ENCODE results near the gene SERTAD2. TPM values are rescaled to one million over a fixed set of nuclear protein-coding genes. Genes with fewer than 3 reads are reported as not detected.

The SERTAD2 gene
- polyA plus RNA-seq, 1 experiment = 6.2 TPM

- ChIA-PET POLR2A (no interaction called here), CTCF (interaction anchor here (0.6 kb wide), 1 partner anchor 12 kb away, joined by 3 read pairs; no protein-coding TSS in a partner anchor)
- TF ChIP-seq, protein P1, sequence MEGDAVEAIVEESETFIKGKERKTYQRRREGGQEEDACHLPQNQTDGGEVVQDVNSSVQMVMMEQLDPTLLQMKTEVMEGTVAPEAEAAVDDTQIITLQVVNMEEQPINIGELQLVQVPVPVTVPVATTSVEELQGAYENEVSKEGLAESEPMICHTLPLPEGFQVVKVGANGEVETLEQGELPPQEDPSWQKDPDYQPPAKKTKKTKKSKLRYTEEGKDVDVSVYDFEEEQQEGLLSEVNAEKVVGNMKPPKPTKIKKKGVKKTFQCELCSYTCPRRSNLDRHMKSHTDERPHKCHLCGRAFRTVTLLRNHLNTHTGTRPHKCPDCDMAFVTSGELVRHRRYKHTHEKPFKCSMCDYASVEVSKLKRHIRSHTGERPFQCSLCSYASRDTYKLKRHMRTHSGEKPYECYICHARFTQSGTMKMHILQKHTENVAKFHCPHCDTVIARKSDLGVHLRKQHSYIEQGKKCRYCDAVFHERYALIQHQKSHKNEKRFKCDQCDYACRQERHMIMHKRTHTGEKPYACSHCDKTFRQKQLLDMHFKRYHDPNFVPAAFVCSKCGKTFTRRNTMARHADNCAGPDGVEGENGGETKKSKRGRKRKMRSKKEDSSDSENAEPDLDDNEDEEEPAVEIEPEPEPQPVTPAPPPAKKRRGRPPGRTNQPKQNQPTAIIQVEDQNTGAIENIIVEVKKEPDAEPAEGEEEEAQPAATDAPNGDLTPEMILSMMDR (IDR thresholded peaks at IDR 0.05; ENCODE audit: insufficient read depth, low read depth, low read length) = no peak
- no peaks in the 10 kb centered on the region for H3K27me3 ChIP-seq (ENCODE audit: control insufficient read depth, insufficient read depth, low read length)
- no peak overlapping the region for H3K4me3 ChIP-seq (ENCODE audit: low read depth, low read length)
- peaks cover 14% of the 10 kb centered on the region for H3K36me3 ChIP-seq (ENCODE audit: control insufficient read depth, insufficient read depth, low read length)
- no peak for DNase-seq (ENCODE audit: low read depth)
Observed at GRCh38 chr2:64631771-64632170, 21.9 kb downstream of the SERTAD2 start.

- Histone ChIP-seq H3K36me3 (ENCODE audit: control insufficient read depth, insufficient read depth, low read length) (peaks cover 5% of the 10 kb centered on the region), H3K4me3 (ENCODE audit: low read depth, low read length) (no peak overlapping the region), H3K27me3 (ENCODE audit: control insufficient read depth, insufficient read depth, low read length) (no peaks in the 10 kb centered on the region)
- TF ChIP-seq, protein P1 (IDR thresholded peaks at IDR 0.05; ENCODE audit: insufficient read depth, low read depth, low read length) = no peak
- DNase-seq (ENCODE audit: low read depth) = no peak
- ChIA-PET CTCF (interaction anchor here (0.8 kb wide), 1 partner anchor 242 kb away, joined by 4 read pairs; no protein-coding TSS in a partner anchor), POLR2A (no interaction called here)
Observed at GRCh38 chr2:64630752-64631151, 23.0 kb downstream of the SERTAD2 start.

GRCh38 chr2:64629875-64630274, 23.8 kb downstream of the SERTAD2 start:
- Histone ChIP-seq H3K36me3 (ENCODE audit: control insufficient read depth, insufficient read depth, low read length) (peaks cover 3% of the 10 kb centered on the region), H3K27me3 (ENCODE audit: control insufficient read depth, insufficient read depth, low read length) (no peaks in the 10 kb centered on the region), H3K4me3 (ENCODE audit: low read depth, low read length) (no peak overlapping the region)
- no peak for DNase-seq (ENCODE audit: low read depth)
- CTCF ChIA-PET = interaction anchor here (0.9 kb wide), 1 partner anchor 20 kb away, joined by 3 read pairs; no protein-coding TSS in a partner anchor
- POLR2A ChIA-PET = no interaction called here
- TF ChIP-seq, protein P1 (IDR thresholded peaks at IDR 0.05; ENCODE audit: insufficient read depth, low read depth, low read length) = no peak

DNA sequence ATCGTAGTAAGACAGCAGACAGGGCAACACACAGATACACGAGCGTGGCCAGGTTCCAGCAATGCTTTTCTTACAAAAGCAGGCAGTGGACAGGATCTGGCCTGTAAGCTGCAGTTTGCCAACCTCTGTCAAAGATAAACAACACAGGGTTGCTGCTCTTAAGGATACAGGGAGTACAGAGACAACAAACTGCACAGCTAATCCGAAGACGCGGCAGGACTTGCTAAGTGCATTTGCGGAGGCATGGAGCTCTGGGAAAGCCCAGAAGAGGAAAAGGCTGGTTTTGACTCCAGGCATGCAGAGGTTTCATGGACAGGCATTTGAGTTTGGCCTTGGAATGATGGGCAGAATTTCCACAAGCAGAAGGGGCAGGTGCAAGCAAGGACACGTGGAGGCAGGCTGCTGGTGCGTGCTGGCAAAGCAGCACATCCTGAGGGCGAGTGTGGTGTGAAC, 24.4 kb downstream of the SERTAD2 start:
- peaks cover 3% of the 10 kb centered on the region for H3K36me3 ChIP-seq (ENCODE audit: control insufficient read depth, insufficient read depth, low read length)

GRCh38 chr2:64627860-64628841, 25.6 kb downstream of the SERTAD2 start:
- TF ChIP-seq, protein P1 (IDR thresholded peaks at IDR 0.05; ENCODE audit: insufficient read depth, low read depth, low read length) = no peak
- peaks cover 3% of the 10 kb centered on the region for H3K36me3 ChIP-seq (ENCODE audit: control insufficient read depth, insufficient read depth, low read length)
- peaks cover 2% of the 10 kb centered on the region for H3K27me3 ChIP-seq (ENCODE audit: control insufficient read depth, insufficient read depth, low read length)
- POLR2A ChIA-PET = no interaction called here
- CTCF ChIA-PET = no interaction called here
- no peak overlapping the region for H3K4me3 ChIP-seq (ENCODE audit: low read depth, low read length)
- no peak for DNase-seq (ENCODE audit: low read depth)

More for the DNA sequence above, 24.4 kb downstream of the SERTAD2 start:
- ChIA-PET CTCF (interaction anchor here (0.9 kb wide), 1 partner anchor 20 kb away, joined by 3 read pairs; no protein-coding TSS in a partner anchor), POLR2A (no interaction called here)
- Histone ChIP-seq H3K27me3 (ENCODE audit: control insufficient read depth, insufficient read depth, low read length) (no peaks in the 10 kb centered on the region), H3K4me3 (ENCODE audit: low read depth, low read length) (no peak overlapping the region)
- DNase-seq (ENCODE audit: low read depth) = no peak
- TF ChIP-seq, protein P1 (IDR thresholded peaks at IDR 0.05; ENCODE audit: insufficient read depth, low read depth, low read length) = no peak
